Measurements from ENCODE around the gene USP11.

- TF ChIP-seq, protein P1, sequence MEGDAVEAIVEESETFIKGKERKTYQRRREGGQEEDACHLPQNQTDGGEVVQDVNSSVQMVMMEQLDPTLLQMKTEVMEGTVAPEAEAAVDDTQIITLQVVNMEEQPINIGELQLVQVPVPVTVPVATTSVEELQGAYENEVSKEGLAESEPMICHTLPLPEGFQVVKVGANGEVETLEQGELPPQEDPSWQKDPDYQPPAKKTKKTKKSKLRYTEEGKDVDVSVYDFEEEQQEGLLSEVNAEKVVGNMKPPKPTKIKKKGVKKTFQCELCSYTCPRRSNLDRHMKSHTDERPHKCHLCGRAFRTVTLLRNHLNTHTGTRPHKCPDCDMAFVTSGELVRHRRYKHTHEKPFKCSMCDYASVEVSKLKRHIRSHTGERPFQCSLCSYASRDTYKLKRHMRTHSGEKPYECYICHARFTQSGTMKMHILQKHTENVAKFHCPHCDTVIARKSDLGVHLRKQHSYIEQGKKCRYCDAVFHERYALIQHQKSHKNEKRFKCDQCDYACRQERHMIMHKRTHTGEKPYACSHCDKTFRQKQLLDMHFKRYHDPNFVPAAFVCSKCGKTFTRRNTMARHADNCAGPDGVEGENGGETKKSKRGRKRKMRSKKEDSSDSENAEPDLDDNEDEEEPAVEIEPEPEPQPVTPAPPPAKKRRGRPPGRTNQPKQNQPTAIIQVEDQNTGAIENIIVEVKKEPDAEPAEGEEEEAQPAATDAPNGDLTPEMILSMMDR (IDR thresholded peaks at IDR 0.05 in 2 of 3, conservative IDR thresholded peaks at IDR 0.05 in 1 of 3; ENCODE audit: borderline replicate concordance in 1 of 3, insufficient read depth in 1 of 3, low read depth in 2 of 3, low read length in 2 of 3) = no peak
- no peak for TF ChIP-seq FOSL1 (IDR thresholded peaks at IDR 0.05; ENCODE audit: low read depth)
- TF ChIP-seq ZNF274 (IDR thresholded peaks at IDR 0.05; ENCODE audit: low read depth, low read length) = no peak
- no peak for TF ChIP-seq EZH2 (IDR thresholded peaks at IDR 0.05)
- no peak for TF ChIP-seq REST (IDR thresholded peaks at IDR 0.05; ENCODE audit: low read depth)
These were observed 27.8 kb upstream of the USP11 start for GRCh38 chrX:47204970-47205369.
